ENCODE results near the gene INSIG2. TPM values are rescaled to one million over a fixed set of nuclear protein-coding genes. Genes with fewer than 3 reads are reported as not detected.
"Not testable (repeated sequence)": the region's sequence is repeated elsewhere in the genome, so short reads cannot be mapped to it uniquely, and the experiment has no call there.

INSIG2 gene
- total RNA-seq, 2 donors from 2014 or later = 22.2 to 29.4 TPM

DNA sequence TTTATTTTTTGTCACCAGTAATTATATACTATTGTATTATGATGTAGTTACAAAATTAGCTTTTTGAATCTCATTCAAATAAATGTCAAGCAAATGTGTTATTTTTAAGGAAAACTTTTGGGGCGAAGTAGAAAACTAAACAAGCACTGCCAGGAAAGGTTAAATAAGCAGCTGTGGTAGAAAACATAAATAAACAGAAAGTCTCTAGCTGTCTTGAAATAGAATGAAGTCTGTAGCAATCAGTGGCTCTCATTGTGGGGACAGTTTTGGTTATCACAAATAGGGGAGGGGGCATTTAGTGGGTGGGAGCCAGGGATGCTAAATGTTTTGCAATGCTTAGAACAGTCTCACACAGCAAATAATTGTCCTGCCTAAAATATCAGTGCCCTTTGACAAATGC is 3.4 kb downstream of the INSIG2 start:
- intact Hi-C loops (cut with DNase I) = no loop called here
- DNase-seq (ENCODE audit: low spot score) = no peak

DNA sequence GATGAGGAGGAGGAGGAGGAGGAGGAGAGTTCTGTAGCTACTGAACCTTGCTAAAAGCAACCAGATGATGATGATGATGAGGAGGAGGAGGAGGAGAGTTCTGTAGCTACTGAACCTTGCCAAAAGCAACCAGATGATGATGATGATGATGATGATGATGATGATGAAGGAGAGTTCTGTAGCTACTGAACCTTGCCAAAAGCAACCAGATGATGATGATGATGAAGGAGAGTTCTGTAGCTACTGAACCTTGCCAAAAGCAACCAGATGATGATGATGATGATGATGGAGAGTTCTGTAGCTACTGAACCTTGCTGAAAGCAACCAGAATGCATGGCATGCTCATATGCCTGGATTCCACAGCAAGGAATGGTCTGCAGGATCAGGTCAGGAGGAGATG is 5.8 kb downstream of the INSIG2 start:
- intact Hi-C loops (cut with DNase I); DNase-seq (ENCODE audit: low spot score): not testable (repeated sequence)

DNA sequence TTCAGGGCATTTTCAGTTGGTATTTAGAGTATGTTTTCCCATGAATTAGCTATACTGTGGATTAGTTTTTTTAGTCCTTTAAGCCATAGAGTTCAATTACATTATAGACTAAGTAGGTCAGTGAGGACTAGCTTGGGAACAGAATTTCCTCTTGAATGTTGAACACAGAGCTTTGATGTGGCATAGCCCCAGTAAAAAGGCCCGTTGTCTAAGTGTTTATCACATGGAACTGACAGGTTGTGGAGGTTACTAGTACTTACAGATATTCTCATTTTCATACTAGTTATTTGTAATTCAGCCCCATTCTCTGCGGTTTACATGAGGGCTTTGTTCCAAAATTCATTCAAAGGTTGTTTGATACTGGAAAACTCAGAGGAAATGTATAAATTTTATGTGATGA is 6.2 kb downstream of the INSIG2 start:
- intact Hi-C loops (cut with DNase I) = no loop called here
- DNase-seq (ENCODE audit: low spot score) = no peak

DNA sequence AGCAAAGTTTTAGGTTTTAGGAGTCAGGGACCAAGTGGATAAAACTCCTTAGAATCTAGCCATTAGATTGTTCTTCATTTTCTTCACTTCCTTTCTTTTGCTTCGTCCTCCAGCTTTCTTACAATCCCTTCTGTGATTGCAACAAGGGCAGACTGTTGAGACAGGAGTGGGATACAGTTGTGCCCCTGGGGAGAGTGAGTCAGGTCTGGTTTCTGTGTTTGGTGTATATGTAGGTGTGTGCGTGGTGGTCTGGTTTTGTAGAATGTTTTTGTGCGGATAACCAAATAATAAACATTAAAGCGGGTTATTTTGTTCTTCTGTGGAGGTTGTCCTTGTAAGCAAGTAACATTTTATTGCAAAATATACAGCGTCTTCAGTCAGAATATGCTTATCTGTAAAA is 7.3 kb downstream of the INSIG2 start:
- intact Hi-C loops (cut with DNase I) = no loop called here
- DNase-seq (ENCODE audit: low spot score) = no peak

DNA sequence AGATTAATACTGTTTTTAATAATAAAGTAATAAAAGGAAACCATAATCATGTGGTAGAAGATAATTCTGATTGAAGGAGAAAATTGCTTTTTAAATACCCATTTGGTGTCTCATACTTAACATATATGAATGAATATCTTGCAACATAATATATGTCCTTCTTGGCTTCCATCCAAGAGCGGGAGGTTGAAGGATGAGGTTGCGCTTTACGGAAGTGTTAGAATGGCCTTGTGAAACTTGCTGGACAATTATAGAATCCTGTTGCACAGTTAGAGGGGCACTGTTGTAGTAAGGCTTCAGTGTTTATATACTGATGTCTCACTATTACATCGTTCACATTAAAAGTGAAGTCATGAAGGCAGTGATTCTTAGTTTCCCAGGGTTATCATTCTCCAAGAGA is 9.4 kb downstream of the INSIG2 start:
- intact Hi-C loops (cut with DNase I) = no loop called here
- no peak for DNase-seq (ENCODE audit: low spot score)

DNA sequence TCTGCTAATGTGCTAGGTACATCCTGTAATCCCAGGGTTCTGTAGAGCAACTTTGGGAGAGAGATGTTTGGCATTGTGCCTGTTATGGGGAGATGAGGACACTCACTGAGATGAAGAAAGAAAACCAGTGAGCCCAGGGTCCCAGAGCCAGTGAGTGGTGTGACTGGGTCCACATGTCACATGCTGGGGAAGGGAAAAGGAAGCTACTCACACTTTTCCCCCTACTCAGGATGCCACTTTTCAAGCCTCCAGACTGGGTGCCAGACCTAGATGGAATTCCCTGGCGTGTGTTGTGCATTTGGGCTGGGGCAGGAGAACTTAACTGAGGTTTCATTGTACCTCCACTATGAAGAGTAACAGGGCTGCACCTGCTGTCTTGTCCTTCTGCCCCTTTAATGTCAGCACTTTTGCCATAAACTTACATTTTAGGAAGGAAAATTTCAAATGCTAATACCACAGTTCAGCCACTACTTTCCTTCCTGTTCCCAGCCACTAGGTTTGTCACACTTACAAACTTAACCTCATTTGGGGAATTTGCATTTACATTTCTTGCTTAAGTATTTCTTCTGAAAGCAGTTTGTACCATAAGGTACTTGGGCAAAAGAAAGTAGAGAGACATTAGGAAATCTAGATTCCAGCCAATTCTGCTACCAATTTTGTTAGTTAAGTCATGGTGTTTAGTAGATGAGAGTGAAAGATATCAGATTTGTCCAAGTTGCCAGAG is 10.2 kb downstream of the INSIG2 start:
- DNase-seq (ENCODE audit: low spot score) = no peak
- intact Hi-C loops (cut with DNase I) = no loop called here

DNA sequence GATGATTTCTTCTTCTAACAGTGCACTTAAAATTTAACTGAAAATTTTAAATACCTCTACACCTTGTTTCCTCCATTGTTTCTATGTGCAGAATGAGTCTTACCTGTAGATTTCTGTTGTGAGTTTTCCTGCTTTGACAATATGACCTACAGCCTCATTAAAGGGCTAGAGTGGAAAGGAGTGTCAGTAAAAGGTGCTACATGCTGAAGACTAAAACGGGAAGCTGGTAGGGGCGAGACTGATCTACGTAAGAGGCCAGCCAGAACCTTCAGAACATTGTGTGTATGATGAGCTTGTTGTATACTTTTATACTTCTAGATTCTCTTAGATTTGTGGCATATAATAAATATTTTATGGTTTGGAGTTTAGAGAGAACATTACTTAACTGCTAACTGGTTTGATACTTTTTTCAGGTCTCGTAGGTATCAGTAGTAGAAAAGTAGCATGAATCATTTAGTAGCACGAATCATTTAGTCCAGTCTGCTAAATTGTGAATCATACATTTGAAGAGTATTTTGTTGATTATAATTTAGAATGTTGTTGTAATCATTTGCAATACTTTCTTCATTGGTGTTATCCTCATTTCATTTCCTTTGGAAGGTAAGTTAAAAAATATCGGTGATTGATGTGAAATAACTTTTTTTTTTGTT is 14.3 kb downstream of the INSIG2 start:
- DNase-seq (ENCODE audit: low spot score) = no peak
- intact Hi-C loops (cut with DNase I) = no loop called here

DNA sequence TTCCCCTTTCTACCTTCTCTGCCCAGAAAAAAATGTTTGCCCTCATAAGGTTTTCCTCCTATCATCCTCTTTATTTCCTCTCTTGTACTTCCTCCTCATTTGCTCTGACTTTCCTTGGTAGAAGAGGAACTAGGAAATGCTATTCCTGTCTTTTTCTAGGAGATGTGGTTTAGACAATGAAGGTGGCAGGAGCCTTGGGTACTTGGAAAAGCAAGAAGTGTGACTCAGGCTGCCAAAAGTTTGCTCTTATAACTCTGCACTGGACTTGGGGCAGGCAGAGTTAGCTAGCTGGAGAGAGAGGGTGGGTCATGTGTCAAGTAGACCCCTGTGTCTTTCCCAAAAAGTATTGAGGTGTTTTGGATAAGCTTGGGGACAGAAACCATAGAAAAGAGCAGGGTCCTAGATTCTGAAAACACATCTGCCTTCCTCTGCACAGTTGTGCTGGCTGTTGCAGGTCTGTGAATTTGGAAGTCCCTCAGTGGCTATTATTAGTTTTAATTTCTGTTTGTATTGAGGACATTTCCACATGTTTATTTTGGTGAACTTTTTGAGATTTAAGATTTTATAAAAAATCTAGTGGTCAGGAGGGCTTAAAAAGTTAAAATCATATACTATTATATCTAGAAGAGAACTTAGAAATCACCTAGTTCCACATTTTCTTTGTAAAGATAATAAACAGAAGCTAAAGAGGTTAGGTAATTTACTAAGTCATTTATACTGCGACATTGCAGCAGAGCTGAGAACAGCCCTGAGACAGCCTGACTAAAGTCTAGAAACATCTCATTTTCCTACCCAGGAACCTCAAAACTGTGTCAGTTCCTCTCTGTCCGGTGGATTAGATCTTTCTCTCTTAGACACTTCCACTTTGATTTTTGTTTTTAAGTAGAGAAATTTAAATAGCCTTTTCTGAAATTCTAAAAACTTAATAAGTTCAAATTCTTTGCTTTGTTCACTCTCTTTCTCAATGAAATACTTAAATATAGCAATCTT is 16.0 kb downstream of the INSIG2 start:
- no peak for DNase-seq (ENCODE audit: low spot score)
- intact Hi-C loops (cut with DNase I) = no loop called here

DNA sequence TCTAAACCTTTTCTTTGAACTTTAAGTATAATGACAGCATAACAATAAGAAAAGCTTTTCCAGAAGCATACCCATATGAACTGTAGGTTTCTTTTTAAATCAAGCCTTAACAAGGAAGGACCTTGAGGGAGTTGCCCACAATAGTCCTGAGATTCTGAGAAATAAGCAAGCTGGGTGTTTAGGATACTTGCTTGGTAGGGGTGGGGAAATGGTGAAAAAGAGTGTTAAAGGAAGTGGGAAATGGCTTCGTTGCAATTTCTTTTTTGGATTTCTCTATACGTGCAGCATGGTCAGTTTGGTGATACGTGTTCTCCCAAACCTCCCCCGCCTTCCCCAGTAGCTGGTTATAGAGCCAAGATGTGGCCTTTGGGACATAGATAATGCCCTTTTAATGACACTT is 17.2 kb downstream of the INSIG2 start:
- intact Hi-C loops (cut with DNase I) = no loop called here
- no peak for DNase-seq (ENCODE audit: low spot score)

DNA sequence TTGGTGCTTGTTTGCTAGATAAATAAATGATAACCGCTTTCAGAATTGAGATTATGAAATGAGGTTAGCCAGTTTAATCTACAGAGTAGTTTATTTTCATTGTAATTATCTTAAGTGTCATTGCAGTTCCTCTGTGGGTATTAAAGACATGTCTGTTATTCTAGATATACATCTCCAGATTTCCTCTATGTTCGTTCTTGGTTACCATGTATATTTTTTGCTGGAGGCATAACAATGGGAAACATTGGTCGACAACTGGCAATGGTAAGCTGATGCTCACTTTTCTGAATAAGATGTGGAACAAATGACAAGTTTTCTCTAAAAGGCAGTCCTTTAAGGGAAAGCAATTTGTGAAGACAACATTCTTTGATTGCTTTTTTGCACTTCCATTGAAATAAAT is 18.7 kb downstream of the INSIG2 start:
- DNase-seq (ENCODE audit: low spot score) = no peak
- intact Hi-C loops (cut with DNase I) = no loop called here

DNA sequence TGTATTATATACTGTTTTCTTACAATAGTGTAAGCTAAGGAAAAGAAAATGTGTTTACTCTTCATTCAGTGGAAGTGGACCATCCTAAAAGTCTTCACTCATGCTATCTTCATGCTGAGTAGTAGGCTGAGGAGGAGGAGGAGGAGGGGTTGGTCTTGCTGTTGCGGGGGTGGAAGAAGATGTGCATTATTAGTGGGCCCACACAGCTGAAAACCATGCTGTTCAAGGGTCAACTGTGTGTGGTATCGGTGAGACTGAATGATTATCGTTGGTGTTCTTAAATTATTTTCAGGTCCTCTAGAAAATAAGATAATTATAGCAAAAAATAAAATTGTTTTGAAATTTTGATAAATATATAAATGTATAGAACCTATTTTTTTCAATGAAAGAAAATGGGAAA is 22.0 kb downstream of the INSIG2 start:
- no peak for DNase-seq (ENCODE audit: low spot score)

DNA sequence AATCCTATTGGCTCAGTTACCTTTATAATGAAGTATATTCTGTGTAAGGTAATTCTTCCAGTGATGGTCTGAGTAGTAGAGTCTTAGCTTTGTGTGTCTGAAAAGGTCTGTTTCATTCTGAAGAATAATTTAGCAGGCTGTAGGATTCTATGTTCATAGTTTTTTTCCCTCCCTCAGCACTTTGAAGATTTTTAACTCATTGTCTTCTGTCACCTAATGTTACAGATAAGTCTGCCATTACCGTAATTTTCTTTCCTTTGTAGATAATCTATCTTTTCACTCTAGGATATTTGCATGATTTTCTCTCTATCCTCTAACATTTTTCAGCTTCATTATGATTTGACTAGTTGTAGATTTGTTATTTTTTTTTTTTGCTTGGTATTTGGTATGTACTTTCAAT is 22.7 kb downstream of the INSIG2 start:
- intact Hi-C loops (cut with DNase I) = no loop called here
- no peak for DNase-seq (ENCODE audit: low spot score)

More for the DNA sequence above, 22.0 kb downstream of the INSIG2 start:
- intact Hi-C loops (cut with DNase I) = no loop called here

DNA sequence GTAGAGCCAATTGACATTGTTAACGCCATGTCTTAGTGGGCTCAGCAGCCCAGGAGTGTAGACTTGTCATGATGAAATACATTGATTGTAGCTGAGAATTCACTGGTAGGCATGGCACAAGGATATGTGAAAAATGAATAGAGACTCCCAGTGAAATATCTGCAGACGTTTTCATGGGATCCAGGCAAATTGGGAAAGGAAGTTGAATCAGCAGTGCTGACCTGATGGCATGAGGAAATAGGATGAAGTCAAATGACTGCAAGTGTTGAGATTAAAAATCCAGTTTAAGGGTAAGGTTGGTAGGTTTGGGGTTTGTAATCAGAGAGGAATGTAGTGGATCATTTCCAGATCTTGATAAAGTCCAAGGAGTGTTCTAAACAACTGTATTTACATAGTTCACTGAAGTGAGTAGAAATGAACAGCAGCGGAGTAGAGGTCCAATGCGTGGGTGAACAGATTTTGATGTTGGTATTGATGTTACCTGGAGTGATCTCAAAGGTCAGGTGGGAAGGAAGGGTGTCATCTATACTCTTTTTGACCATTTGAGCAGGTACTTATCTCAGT is 24.6 kb downstream of the INSIG2 start:
- intact Hi-C loops (cut with DNase I) = no loop called here
- DNase-seq (ENCODE audit: low spot score) = no peak

DNA sequence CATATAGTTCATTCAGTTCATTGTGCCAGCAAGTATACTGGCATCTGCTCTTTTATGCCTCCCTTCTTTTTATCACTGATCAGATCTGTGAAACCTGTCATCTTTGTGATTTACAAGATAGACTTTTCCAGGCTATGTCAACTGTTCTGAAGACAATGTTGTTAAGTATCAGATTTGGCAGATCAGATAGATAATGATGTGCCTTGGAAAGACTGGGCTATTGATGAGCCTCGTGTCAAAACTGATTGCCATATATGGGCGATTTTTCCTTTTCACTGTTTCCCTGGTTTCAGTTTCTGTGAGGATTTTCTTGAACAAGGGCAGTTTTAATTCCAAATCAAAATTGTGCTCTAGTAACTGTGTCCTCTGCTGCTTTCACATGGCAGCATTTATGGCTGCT is 26.6 kb downstream of the INSIG2 start:
- intact Hi-C loops (cut with DNase I) = no loop called here
- no peak for DNase-seq (ENCODE audit: low spot score)

DNA sequence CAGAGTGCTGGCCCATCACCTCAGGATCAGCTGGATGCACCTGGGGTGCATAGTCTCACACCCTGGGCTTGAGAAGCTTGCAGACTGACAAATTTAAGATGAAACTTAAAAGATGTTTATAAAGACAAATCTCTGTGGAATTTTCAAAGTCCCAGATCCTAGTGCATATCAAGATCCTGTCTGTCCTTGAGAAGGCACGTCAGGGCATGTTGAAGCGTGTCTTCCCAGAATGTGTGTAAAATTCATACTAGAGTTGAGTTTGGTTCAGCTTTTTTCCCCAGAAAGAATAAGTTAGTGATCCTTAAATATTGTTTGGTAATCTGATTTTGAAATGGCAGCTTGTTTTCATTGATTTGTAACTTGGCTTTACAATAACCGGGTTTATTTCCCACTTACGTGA is 27.5 kb downstream of the INSIG2 start:
- intact Hi-C loops (cut with DNase I) = no loop called here
- no peak for DNase-seq (ENCODE audit: low spot score)

DNA sequence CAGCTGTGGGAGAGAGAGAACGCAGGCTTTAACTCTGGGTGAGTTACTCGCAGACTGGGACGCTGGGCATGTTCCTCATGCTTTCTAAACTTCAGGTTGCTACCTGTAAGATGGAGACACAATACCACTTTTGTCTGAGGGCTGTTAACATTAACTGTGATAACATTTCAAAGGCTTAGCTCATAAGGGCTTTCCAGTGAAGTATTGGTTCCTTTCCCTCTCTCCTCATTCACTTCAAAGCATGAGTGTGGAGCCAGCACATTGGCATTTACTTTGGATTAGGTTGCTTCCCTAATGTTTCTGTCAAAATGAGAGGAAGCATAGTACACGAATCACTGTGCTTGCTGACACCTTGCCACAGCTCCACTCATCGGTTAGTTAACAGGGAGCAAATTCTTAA is 30.2 kb downstream of the INSIG2 start:
- intact Hi-C loops (cut with DNase I) = no loop called here

DNA sequence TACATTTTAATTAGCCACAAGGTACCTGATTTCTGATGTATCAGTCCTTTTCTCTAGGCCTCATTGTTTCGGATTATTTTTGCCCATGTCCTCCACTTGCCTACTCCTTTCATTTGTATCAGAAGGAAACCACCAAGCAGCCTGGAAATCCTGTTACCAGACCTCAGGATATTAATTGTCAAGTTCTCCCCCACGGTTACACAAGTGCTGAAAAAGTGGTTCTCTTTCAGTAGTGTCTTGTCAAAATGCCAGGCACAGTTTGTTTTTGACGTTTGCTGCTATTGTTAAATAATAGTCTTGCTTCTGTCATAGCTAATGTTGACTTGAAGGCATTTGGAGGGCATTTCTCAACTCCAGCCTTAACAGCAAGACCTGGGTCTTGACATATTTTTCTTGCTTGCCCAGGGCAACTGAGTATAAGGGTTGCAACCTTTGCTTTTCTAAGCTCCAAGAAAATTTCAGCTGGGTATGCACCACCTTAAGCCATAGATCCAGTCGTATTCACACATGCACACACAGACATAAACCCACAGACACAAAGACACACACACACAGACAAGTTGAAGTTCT is 31.0 kb downstream of the INSIG2 start:
- DNase-seq (ENCODE audit: low spot score) = no peak

More for the DNA sequence above, 30.2 kb downstream of the INSIG2 start:
- DNase-seq (ENCODE audit: low spot score) = no peak

DNA sequence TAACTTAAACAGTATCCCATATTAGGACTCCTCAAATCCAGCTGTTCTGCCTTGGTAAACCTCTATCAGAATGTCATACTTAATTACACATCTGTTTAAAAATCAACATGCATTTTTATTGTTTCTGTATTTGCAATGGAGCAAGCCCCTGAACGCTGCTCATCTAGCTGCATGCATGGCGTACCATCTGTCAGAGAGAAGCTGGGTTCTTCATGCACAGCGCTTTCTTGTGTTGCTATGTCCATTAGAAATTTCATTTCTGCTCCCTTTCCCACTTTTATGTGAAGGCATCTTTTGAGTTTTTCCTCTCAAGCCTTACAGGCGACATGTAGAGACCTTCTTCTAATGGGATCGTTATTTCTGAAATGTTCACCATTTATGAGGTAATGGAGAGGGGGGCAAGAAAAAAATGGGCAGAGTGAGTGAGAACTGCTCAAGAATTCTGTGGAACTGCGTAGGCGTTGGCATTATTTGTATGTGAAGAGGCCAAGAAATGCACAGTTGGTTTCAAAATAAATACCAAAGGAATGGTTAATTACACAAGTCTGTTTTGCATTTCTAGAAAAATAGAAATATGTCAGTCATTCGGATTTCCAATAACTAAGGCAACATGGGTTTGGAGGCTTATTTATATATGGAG is 31.6 kb downstream of the INSIG2 start:
- intact Hi-C loops (cut with DNase I) = loop anchor here in 1 of 2 donors (10.0 kb wide), 1 partner anchor 65 kb away; no protein-coding TSS in a partner anchor
- no peak for DNase-seq (ENCODE audit: low spot score)

More for the DNA sequence above, 31.0 kb downstream of the INSIG2 start:
- intact Hi-C loops (cut with DNase I) = no loop called here

DNA sequence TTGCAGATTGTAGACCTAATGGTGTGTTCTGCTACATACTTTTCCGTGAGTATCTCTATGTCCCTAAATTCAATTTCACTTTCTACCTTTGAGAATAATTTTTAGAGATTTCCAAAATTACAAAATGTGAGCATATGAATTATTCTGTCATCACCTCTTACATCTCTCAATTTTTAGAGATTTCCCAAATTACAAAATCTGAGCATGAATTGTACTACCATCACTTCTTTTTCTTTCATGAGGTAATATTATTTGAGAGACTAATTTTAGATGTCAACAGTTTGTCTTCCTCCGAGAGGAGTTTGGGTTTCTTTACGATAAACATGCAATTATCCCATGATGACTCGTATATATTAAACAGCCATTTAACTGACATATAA is 32.1 kb downstream of the INSIG2 start:
- no peak for DNase-seq (ENCODE audit: low spot score)
- intact Hi-C loops (cut with DNase I) = loop anchor here in 1 of 2 donors (10.0 kb wide), 1 partner anchor 64 kb away; no protein-coding TSS in a partner anchor
